Measurements from ENCODE around the gene MOV10L1. TPM values are rescaled to one million over a fixed set of nuclear protein-coding genes. Genes with fewer than 3 reads are reported as not detected.

MOV10L1 gene
- total and polyA plus RNA-seq, 2 experiments from 2014 or later: 0.73 to 1.8 TPM

DNA sequence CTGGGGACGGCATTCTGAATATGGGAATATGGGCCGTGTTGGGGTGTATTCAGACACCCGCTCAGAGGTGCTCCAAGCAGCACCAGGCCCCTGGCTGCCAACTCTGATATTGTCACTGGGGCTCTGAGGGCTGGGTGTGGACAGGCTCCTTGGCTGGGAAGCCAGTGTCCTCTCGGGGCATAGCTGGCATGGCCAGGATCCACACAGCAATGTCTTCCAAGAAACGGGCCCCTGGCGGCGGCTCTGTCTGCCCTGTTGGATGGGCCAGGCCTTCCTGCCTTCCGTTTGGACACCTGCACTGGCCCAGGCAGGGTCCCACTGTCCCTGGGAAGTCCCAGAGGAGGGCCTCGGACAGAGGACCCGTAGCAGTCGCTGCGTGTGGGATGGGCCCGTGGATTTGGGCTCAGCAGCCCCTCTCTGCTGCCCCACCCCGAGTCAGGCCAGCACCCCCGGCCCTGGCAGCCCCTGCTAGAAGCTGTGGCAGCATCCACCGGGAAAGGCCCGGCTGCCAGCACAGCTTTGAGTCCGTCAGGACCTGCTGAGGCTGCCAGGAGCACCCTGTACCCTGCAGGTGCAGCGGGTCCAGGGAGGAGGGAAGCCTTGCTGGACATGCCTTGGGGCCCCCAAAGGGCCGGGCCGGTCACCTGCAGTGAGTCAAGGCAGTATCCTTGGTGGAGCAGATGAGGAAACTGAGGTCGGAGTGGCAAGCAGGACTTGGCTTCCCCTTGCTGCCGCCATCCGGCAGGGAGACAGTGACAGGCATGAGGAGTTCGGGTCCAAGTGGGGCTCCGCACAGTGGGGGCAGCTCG is 84.8 kb downstream of the MOV10L1 start:
- no peak for ATAC-seq
- H3K79me2 ChIP-seq (replicated peaks; ENCODE audit: insufficient read depth): no peaks in the 10 kb centered on the region
- no peak overlapping the region for H2AFZ ChIP-seq
- 0 out of 2 replicates have a peak, but pooled peaks cover 7% of the 10 kb centered on the region for H3K4me1 ChIP-seq (ENCODE audit: insufficient read depth)
- H3K4me3 ChIP-seq: no peak overlapping the region
- H3K9me2 ChIP-seq (ENCODE audit: insufficient read depth): no peaks in the 10 kb centered on the region
- Mint-ChIP-seq H3K27ac (no peak overlapping the region), H3K36me3 (ENCODE audit: low read depth) (peaks cover under 1% of the 10 kb centered on the region; the same call in 1 of the 3 replicates), H3K4me1 (peaks cover 5% of the 10 kb centered on the region), H3K9me3 (no peaks in the 10 kb centered on the region), H3K27me3 (ENCODE audit: insufficient read depth, low read depth, poor library complexity) (peaks cover 12% of the 10 kb centered on the region), H3K4me3 (no peak overlapping the region)
- H3F3A ChIP-seq (replicated peaks; ENCODE audit: low read depth): no peaks in the 10 kb centered on the region
- TF ChIP-seq NANOG (IDR thresholded peaks at IDR 0.05; ENCODE audit: borderline replicate concordance) (no peak), ZNF114 (CRISPR knock-in tag; IDR thresholded peaks at IDR 0.05) (no peak), ZNF331 (CRISPR knock-in tag; IDR thresholded peaks at IDR 0.05; ENCODE audit: low read depth) (no peak), EZH2phosphoT487 (IDR thresholded peaks at IDR 0.05; ENCODE audit: unreplicated experiment) (no peak), EZH2 (IDR thresholded peaks at IDR 0.05; ENCODE audit: low read depth, unreplicated experiment) (no peak), CREB1 (CRISPR knock-in tag; IDR thresholded peaks at IDR 0.05; ENCODE audit: low read depth) (no peak), STAT1 (IDR thresholded peaks at IDR 0.05; ENCODE audit: unreplicated experiment) (no peak), POLR2AphosphoS5 (IDR thresholded peaks at IDR 0.05; ENCODE audit: low read depth) (no peak), JUNB (IDR thresholded peaks at IDR 0.05; ENCODE audit: unreplicated experiment) (no peak)
- TF ChIP-seq, protein P1, sequence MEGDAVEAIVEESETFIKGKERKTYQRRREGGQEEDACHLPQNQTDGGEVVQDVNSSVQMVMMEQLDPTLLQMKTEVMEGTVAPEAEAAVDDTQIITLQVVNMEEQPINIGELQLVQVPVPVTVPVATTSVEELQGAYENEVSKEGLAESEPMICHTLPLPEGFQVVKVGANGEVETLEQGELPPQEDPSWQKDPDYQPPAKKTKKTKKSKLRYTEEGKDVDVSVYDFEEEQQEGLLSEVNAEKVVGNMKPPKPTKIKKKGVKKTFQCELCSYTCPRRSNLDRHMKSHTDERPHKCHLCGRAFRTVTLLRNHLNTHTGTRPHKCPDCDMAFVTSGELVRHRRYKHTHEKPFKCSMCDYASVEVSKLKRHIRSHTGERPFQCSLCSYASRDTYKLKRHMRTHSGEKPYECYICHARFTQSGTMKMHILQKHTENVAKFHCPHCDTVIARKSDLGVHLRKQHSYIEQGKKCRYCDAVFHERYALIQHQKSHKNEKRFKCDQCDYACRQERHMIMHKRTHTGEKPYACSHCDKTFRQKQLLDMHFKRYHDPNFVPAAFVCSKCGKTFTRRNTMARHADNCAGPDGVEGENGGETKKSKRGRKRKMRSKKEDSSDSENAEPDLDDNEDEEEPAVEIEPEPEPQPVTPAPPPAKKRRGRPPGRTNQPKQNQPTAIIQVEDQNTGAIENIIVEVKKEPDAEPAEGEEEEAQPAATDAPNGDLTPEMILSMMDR (conservative IDR thresholded peaks at IDR 0.05; ENCODE audit: low read depth in 2 of 2): no peak
- TF ChIP-seq, protein P2, sequence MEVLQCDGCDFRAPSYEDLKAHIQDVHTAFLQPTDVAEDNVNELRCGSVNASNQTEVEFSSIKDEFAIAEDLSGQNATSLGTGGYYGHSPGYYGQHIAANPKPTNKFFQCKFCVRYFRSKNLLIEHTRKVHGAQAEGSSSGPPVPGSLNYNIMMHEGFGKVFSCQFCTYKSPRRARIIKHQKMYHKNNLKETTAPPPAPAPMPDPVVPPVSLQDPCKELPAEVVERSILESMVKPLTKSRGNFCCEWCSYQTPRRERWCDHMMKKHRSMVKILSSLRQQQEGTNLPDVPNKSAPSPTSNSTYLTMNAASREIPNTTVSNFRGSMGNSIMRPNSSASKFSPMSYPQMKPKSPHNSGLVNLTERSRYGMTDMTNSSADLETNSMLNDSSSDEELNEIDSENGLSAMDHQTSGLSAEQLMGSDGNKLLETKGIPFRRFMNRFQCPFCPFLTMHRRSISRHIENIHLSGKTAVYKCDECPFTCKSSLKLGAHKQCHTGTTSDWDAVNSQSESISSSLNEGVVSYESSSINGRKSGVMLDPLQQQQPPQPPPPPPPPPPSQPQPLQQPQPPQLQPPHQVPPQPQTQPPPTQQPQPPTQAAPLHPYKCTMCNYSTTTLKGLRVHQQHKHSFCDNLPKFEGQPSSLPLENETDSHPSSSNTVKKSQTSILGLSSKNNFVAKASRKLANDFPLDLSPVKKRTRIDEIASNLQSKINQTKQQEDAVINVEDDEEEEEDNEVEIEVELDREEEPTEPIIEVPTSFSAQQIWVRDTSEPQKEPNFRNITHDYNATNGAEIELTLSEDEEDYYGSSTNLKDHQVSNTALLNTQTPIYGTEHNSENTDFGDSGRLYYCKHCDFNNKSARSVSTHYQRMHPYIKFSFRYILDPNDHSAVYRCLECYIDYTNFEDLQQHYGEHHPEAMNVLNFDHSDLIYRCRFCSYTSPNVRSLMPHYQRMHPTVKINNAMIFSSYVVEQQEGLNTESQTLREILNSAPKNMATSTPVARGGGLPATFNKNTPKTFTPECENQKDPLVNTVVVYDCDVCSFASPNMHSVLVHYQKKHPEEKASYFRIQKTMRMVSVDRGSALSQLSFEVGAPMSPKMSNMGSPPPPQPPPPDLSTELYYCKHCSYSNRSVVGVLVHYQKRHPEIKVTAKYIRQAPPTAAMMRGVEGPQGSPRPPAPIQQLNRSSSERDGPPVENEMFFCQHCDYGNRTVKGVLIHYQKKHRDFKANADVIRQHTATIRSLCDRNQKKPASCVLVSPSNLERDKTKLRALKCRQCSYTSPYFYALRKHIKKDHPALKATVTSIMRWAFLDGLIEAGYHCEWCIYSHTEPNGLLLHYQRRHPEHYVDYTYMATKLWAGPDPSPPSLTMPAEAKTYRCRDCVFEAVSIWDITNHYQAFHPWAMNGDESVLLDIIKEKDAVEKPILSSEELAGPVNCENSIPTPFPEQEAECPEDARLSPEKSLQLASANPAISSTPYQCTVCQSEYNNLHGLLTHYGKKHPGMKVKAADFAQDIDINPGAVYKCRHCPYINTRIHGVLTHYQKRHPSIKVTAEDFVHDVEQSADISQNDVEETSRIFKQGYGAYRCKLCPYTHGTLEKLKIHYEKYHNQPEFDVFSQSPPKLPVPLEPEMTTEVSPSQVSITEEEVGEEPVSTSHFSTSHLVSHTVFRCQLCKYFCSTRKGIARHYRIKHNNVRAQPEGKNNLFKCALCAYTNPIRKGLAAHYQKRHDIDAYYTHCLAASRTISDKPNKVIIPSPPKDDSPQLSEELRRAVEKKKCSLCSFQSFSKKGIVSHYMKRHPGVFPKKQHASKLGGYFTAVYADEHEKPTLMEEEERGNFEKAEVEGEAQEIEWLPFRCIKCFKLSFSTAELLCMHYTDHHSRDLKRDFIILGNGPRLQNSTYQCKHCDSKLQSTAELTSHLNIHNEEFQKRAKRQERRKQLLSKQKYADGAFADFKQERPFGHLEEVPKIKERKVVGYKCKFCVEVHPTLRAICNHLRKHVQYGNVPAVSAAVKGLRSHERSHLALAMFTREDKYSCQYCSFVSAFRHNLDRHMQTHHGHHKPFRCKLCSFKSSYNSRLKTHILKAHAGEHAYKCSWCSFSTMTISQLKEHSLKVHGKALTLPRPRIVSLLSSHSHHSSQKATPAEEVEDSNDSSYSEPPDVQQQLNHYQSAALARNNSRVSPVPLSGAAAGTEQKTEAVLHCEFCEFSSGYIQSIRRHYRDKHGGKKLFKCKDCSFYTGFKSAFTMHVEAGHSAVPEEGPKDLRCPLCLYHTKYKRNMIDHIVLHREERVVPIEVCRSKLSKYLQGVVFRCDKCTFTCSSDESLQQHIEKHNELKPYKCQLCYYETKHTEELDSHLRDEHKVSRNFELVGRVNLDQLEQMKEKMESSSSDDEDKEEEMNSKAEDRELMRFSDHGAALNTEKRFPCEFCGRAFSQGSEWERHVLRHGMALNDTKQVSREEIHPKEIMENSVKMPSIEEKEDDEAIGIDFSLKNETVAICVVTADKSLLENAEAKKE (CRISPR knock-in tag; IDR thresholded peaks at IDR 0.05): no peak
- TF ChIP-seq, protein P3, sequence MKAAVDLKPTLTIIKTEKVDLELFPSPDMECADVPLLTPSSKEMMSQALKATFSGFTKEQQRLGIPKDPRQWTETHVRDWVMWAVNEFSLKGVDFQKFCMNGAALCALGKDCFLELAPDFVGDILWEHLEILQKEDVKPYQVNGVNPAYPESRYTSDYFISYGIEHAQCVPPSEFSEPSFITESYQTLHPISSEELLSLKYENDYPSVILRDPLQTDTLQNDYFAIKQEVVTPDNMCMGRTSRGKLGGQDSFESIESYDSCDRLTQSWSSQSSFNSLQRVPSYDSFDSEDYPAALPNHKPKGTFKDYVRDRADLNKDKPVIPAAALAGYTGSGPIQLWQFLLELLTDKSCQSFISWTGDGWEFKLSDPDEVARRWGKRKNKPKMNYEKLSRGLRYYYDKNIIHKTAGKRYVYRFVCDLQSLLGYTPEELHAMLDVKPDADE (IDR thresholded peaks at IDR 0.05): no peak
- TF ChIP-seq, protein P4, sequence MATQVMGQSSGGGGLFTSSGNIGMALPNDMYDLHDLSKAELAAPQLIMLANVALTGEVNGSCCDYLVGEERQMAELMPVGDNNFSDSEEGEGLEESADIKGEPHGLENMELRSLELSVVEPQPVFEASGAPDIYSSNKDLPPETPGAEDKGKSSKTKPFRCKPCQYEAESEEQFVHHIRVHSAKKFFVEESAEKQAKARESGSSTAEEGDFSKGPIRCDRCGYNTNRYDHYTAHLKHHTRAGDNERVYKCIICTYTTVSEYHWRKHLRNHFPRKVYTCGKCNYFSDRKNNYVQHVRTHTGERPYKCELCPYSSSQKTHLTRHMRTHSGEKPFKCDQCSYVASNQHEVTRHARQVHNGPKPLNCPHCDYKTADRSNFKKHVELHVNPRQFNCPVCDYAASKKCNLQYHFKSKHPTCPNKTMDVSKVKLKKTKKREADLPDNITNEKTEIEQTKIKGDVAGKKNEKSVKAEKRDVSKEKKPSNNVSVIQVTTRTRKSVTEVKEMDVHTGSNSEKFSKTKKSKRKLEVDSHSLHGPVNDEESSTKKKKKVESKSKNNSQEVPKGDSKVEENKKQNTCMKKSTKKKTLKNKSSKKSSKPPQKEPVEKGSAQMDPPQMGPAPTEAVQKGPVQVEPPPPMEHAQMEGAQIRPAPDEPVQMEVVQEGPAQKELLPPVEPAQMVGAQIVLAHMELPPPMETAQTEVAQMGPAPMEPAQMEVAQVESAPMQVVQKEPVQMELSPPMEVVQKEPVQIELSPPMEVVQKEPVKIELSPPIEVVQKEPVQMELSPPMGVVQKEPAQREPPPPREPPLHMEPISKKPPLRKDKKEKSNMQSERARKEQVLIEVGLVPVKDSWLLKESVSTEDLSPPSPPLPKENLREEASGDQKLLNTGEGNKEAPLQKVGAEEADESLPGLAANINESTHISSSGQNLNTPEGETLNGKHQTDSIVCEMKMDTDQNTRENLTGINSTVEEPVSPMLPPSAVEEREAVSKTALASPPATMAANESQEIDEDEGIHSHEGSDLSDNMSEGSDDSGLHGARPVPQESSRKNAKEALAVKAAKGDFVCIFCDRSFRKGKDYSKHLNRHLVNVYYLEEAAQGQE (IDR thresholded peaks at IDR 0.05; ENCODE audit: unreplicated experiment): no peak
- H3K36me3 ChIP-seq (ENCODE audit: insufficient read depth): no peaks in the 10 kb centered on the region
- no peak overlapping the region for H3K4me2 ChIP-seq
- no peak for DNase-seq (ENCODE audit: low spot score)
- no peaks in the 10 kb centered on the region for H4K20me1 ChIP-seq (replicated peaks; ENCODE audit: insufficient read depth)
- peaks cover 8% of the 10 kb centered on the region; the same call in 1 of the 2 replicates for H3K27me3 ChIP-seq (ENCODE audit: insufficient read depth)
- no peak overlapping the region for H3K27ac ChIP-seq (ENCODE audit: low read depth)

Measured in GM23338 (cell line).